H9 (cell line): ENCODE data around the gene PDPK1. TPM values are rescaled to one million over a fixed set of nuclear protein-coding genes. Genes with fewer than 3 reads are reported as not detected.

Experiments
- DNase-seq: peaks from one replicate; pipeline ENCODE4 v3.0.0-alpha.2; 2017
- H2AFZ ChIP-seq: one replicate; pipeline ENCODE4 v1.6.1; 2013; ENCODE audit warnings: mild to moderate bottlenecking, low read length, control low read depth, moderate library complexity
- H2AK5ac ChIP-seq: 2 replicates; pipeline ENCODE4 v1.6.1; 2013; ENCODE audit warnings: low read length, control low read depth, mixed read lengths; ENCODE audit not compliant: insufficient read length
- H2BK120ac ChIP-seq: one replicate; pipeline ENCODE4 v1.6.1; 2013; ENCODE audit warnings: low read depth, mild to moderate bottlenecking, low read length, control low read depth, inconsistent platforms; ENCODE audit not compliant: poor library complexity, severe bottlenecking
- H2BK12ac ChIP-seq: 2 replicates; pipeline ENCODE4 v1.6.1; 2013; ENCODE audit warnings: low read length, control low read depth, mixed read lengths, low read depth; ENCODE audit not compliant: insufficient read length
- H2BK15ac ChIP-seq: 2 replicates; pipeline ENCODE4 v1.6.1; 2013; ENCODE audit warnings: low read depth, low read length, control low read depth
- H2BK20ac ChIP-seq: one replicate; pipeline ENCODE4 v1.6.1; 2013; ENCODE audit warnings: low read depth, mild to moderate bottlenecking, low read length, control low read depth, inconsistent platforms; ENCODE audit not compliant: poor library complexity, severe bottlenecking
- H2BK5ac ChIP-seq: 2 replicates; pipeline ENCODE4 v1.6.1; 2013; ENCODE audit warnings: low read length, control low read depth, mixed read lengths; ENCODE audit not compliant: insufficient read length
- H3K14ac ChIP-seq: 2 replicates; pipeline ENCODE4 v1.6.1; 2013; ENCODE audit warnings: low read length, control low read depth; ENCODE audit not compliant: insufficient read depth
- H3K18ac ChIP-seq: 2 replicates; pipeline ENCODE4 v1.6.1; 2013; ENCODE audit warnings: low read depth, mild to moderate bottlenecking, mixed read lengths, low read length, control low read depth; ENCODE audit not compliant: insufficient read length
- H3K23ac ChIP-seq: 2 replicates; pipeline ENCODE4 v1.6.1; 2013; ENCODE audit warnings: low read length, control low read depth, mixed read lengths, low read depth; ENCODE audit not compliant: insufficient read length
- H3K23me2 ChIP-seq: 2 replicates; pipeline ENCODE4 v1.6.1; 2013; ENCODE audit warnings: low read depth, mild to moderate bottlenecking, mixed read lengths, low read length, control low read depth; ENCODE audit not compliant: insufficient read length, poor library complexity, severe bottlenecking
- H3K27ac ChIP-seq: 2 replicates; pipeline ENCODE4 v1.5.1; 2013; ENCODE audit warnings: low read length, control low read depth, mixed read lengths, low read depth; ENCODE audit not compliant: insufficient read length
- H3K27me3 ChIP-seq: 2 replicates; pipeline ENCODE4 v1.6.1; 2013; ENCODE audit warnings: low read length, control low read depth, inconsistent platforms; ENCODE audit not compliant: insufficient read depth
- H3K4ac ChIP-seq: 2 replicates; pipeline ENCODE4 v1.6.1; 2013; ENCODE audit warnings: low read depth, mild to moderate bottlenecking, control low read depth, inconsistent platforms, low read length, moderate library complexity
- H3K4me1 ChIP-seq: 2 replicates; pipeline ENCODE4 v1.6.1; 2013; ENCODE audit warnings: low read length, control low read depth, inconsistent platforms; ENCODE audit not compliant: insufficient read depth
- H3K4me2 ChIP-seq: 2 replicates; pipeline ENCODE4 v1.6.1; 2013; ENCODE audit warnings: low read length, control low read depth, mixed read lengths; ENCODE audit not compliant: insufficient read length, insufficient read depth
- H3K56ac ChIP-seq: 2 replicates; pipeline ENCODE4 v1.6.1; 2013; ENCODE audit warnings: low read depth, mild to moderate bottlenecking, mixed read lengths, low read length, control low read depth; ENCODE audit not compliant: insufficient read length
- H3K79me1 ChIP-seq: 2 replicates; pipeline ENCODE4 v1.6.1; 2013; ENCODE audit warnings: low read depth, mild to moderate bottlenecking, moderate library complexity, low read length, control low read depth, inconsistent platforms; ENCODE audit not compliant: insufficient read depth, poor library complexity, severe bottlenecking
- H3K79me2 ChIP-seq: 2 replicates; pipeline ENCODE4 v1.6.1; 2013; ENCODE audit warnings: low read length, control low read depth, inconsistent platforms; ENCODE audit not compliant: insufficient read depth
- H3K9ac ChIP-seq: 2 replicates; pipeline ENCODE4 v1.6.1; 2013; ENCODE audit warnings: low read length, control low read depth, mixed read lengths; ENCODE audit not compliant: insufficient read length; ENCODE audit errors: extremely low read depth
- H3K9me3 ChIP-seq: one replicate; pipeline ENCODE4 v1.6.1; 2013; ENCODE audit warnings: low read depth, low read length, inconsistent platforms; ENCODE audit not compliant: control insufficient read depth
- H3T11ph ChIP-seq: one replicate; pipeline ENCODE4 v1.6.1; 2013; ENCODE audit warnings: mild to moderate bottlenecking, low read length, control low read depth, inconsistent platforms
- H4K20me1 ChIP-seq: one replicate; pipeline ENCODE4 v1.6.1; 2013; ENCODE audit not compliant: control insufficient read depth, insufficient read length, insufficient read depth
- H4K5ac ChIP-seq: 2 replicates; pipeline ENCODE4 v1.6.1; 2013; ENCODE audit warnings: low read depth, mild to moderate bottlenecking, mixed read lengths, low read length, control low read depth; ENCODE audit not compliant: insufficient read length
- H4K8ac ChIP-seq: replicated peaks from 2 replicates; pipeline ENCODE4 v1.6.1; 2013; ENCODE audit warnings: low read length, control low read depth, mixed read lengths, low read depth; ENCODE audit not compliant: insufficient read length
- H4K91ac ChIP-seq: 2 replicates; pipeline ENCODE4 v1.6.1; 2013; ENCODE audit warnings: low read depth, mild to moderate bottlenecking, moderate library complexity, mixed read lengths, low read length, control low read depth; ENCODE audit not compliant: insufficient read length
- H3K27ac Mint-ChIP-seq, 3 experiments: 2 replicates in 2 of 3; 3 replicates in 1 of 3; pipeline ENCODE4 v1.8.0; 2020 to 2021; ENCODE audit warnings: mixed read lengths in 3 of 3, mild to moderate bottlenecking in 1 of 3, moderate library complexity in 1 of 3
- H3K27me3 Mint-ChIP-seq: 2 replicates; pipeline ENCODE4 v1.8.0; 2021; ENCODE audit warnings: low read depth, mild to moderate bottlenecking, moderate library complexity, mixed read lengths
- H3K36me3 Mint-ChIP-seq, 3 experiments: 2 replicates in 2 of 3; 3 replicates in 1 of 3; pipeline ENCODE4 v1.8.0; 2020 to 2021; ENCODE audit warnings: low read depth in 3 of 3, mixed read lengths in 3 of 3; ENCODE audit not compliant: insufficient read depth in 1 of 3
- H3K4me1 Mint-ChIP-seq, 2 experiments: 2 replicates each; pipeline ENCODE4 v1.8.0; 2020; ENCODE audit warnings: mixed read lengths in 2 of 2
- H3K4me3 Mint-ChIP-seq, 2 experiments: 2 replicates in 1 of 2; 3 replicates in 1 of 2; pipeline ENCODE4 v1.8.0; 2020 to 2021; ENCODE audit warnings: mild to moderate bottlenecking in 2 of 2, mixed read lengths in 2 of 2, moderate library complexity in 1 of 2
- H3K9me3 Mint-ChIP-seq, 2 experiments: 2 replicates in 1 of 2; 3 replicates in 1 of 2; pipeline ENCODE4 v1.8.0; 2020; ENCODE audit warnings: mild to moderate bottlenecking in 2 of 2, mixed read lengths in 2 of 2, moderate library complexity in 1 of 2
- WGBS: extraction: QIAGEN DNeasy Blood & Tissue Kit; methylation state at CpG from one replicate; pipeline ENCODE4 v1.1.7; 2013; ENCODE audit warnings: missing lambda C conversion rate, low lambda C conversion rate, mixed read lengths; ENCODE audit not compliant: insufficient read length; ENCODE audit errors: extremely low coverage; 5-methylcytosine and 5-hydroxymethylcytosine counted together
- total RNA-seq: library from RNA; stranded (reverse); gene quantifications from 2 replicates; pipeline ENCODE4 v1.2.1, GENCODE V29; 2021
- TF ChIP-seq, protein P1 (sequence below): fragments of 200-600 bp; sonication (generic); conservative IDR thresholded peaks from 3 replicates; pipeline ENCODE4 v1.8.0; 2021; ENCODE audit warnings: antibody characterized with exemption, mild to moderate bottlenecking

PDPK1 gene
- total RNA-seq, 1 experiment from 2014 or later: 32.8 TPM

DNA sequence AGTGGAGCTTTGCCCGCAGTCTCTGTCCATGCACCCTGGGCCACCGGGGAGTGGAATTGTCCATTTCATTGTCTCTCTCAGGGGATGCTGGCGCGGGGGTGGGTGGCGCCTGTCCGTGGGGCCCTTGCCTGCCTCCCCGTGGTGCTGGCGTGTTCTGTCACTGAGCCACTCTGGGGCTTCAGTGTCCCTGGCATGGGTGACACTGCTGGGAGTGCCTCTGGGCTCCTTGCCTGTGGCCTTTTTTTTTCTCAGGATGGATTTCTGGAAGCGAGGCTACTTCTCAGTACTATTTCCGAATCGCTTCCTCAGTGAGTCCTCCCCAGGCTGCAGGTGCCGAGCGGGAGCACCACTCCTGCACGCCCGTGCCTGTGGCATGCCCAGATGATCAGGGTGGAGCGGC lies 55.0 kb downstream of the PDPK1 start:
- no peak for DNase-seq
- H4K5ac ChIP-seq: no peak overlapping the region
- H3K9me3 ChIP-seq: no peaks in the 10 kb centered on the region
- Mint-ChIP-seq H3K4me1 (no peaks in the 10 kb centered on the region), H3K27ac (no peak overlapping the region; a peak in 1 of 7 replicates), H3K4me3 (no peak overlapping the region), H3K36me3 (peaks cover 2 to 34% (median 26%) of the 10 kb centered on the region in 3 experiments; a peak in 6 of 7 replicates), H3K27me3 (no peaks in the 10 kb centered on the region), H3K9me3 (no peaks in the 10 kb centered on the region)
- H2BK15ac ChIP-seq: no peak overlapping the region
- H4K8ac ChIP-seq: no peak overlapping the region
- H3K79me1 ChIP-seq: no peaks in the 10 kb centered on the region
- H3K14ac ChIP-seq: no peak overlapping the region; the same call in 1 of the 2 replicates
- no peak overlapping the region for H3K27ac ChIP-seq
- TF ChIP-seq, protein P1, sequence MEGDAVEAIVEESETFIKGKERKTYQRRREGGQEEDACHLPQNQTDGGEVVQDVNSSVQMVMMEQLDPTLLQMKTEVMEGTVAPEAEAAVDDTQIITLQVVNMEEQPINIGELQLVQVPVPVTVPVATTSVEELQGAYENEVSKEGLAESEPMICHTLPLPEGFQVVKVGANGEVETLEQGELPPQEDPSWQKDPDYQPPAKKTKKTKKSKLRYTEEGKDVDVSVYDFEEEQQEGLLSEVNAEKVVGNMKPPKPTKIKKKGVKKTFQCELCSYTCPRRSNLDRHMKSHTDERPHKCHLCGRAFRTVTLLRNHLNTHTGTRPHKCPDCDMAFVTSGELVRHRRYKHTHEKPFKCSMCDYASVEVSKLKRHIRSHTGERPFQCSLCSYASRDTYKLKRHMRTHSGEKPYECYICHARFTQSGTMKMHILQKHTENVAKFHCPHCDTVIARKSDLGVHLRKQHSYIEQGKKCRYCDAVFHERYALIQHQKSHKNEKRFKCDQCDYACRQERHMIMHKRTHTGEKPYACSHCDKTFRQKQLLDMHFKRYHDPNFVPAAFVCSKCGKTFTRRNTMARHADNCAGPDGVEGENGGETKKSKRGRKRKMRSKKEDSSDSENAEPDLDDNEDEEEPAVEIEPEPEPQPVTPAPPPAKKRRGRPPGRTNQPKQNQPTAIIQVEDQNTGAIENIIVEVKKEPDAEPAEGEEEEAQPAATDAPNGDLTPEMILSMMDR: no peak
- no peak overlapping the region for H2BK120ac ChIP-seq
- no peak overlapping the region for H4K91ac ChIP-seq
- no peak overlapping the region for H2BK12ac ChIP-seq
- no peak overlapping the region for H2BK5ac ChIP-seq
- H2BK20ac ChIP-seq: no peak overlapping the region
- no peak overlapping the region for H3K56ac ChIP-seq
- no peak overlapping the region for H3K23ac ChIP-seq
- H2AK5ac ChIP-seq: no peak overlapping the region
- no peak overlapping the region for H3K18ac ChIP-seq
- H4K20me1 ChIP-seq: no peaks in the 10 kb centered on the region
- no peaks in the 10 kb centered on the region for H3K4me1 ChIP-seq
- no peaks in the 10 kb centered on the region for H3K23me2 ChIP-seq
- H3K4me2 ChIP-seq: no peak overlapping the region
- H3K4ac ChIP-seq: no peak overlapping the region
- H3K27me3 ChIP-seq: no peaks in the 10 kb centered on the region
- H3K9ac ChIP-seq: no peak overlapping the region
- H3K79me2 ChIP-seq: no peaks in the 10 kb centered on the region
- H3T11ph ChIP-seq: no peak overlapping the region
- WGBS: no CpG with 5 or more reads among the region's 16 CpGs
- H2AFZ ChIP-seq: no peak overlapping the region
